ENCODE data around the gene LAMA2.

Gene LAMA2

DNA sequence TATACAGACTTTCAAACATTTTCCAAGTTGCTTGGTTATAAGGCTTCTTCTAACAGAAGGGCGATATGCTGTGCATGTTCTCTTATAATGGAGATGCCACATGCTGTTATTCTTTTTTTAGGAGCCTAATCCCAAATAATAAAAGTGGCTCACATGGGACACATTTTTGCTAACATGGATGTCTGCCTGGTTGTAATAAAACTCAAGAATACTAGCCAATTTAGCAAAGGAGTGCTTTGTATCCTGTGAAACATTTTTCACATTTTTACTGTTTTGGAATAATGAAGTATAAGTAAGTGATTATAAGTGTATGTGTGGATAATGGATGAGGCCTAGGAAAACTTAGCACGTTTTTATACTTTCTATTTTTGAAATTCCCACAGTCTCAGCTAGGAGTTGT lies 312.2 kb downstream of the LAMA2 start:
- TF ChIP-seq, protein P1, sequence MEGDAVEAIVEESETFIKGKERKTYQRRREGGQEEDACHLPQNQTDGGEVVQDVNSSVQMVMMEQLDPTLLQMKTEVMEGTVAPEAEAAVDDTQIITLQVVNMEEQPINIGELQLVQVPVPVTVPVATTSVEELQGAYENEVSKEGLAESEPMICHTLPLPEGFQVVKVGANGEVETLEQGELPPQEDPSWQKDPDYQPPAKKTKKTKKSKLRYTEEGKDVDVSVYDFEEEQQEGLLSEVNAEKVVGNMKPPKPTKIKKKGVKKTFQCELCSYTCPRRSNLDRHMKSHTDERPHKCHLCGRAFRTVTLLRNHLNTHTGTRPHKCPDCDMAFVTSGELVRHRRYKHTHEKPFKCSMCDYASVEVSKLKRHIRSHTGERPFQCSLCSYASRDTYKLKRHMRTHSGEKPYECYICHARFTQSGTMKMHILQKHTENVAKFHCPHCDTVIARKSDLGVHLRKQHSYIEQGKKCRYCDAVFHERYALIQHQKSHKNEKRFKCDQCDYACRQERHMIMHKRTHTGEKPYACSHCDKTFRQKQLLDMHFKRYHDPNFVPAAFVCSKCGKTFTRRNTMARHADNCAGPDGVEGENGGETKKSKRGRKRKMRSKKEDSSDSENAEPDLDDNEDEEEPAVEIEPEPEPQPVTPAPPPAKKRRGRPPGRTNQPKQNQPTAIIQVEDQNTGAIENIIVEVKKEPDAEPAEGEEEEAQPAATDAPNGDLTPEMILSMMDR (IDR thresholded peaks at IDR 0.05): no peak

DNA sequence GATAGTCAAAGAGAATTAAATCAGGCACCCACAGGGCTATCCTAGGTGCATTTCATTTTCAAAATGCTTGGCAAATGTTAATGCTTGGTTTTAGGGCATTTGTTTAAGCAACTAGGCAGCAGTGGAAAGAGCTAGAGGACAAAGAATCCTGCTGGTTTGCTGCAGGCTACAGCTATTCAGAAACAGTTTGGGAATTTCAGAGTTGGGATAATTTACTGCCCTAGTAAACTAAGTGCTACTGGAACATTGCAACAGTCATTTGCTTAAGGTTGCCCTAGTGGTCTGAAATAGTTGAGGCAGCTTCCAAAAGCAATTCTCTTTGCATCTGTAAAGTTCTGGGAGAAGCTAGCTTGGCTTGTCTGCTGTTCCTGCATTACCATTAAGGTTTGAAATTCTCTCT lies 312.7 kb downstream of the LAMA2 start:
- TF ChIP-seq, protein P1 (IDR thresholded peaks at IDR 0.05): no peak
- Histone ChIP-seq H3K4me3 (ENCODE audit: low read depth in 1 of 2, low read length in 1 of 2) (no peak overlapping the region), H3K9me3 (no peaks in the 10 kb centered on the region), H3K27ac (no peak overlapping the region), H3K4me1 (ENCODE audit: control insufficient read depth in 1 of 2, insufficient read depth in 1 of 2, low read depth in 1 of 2, low read length in 1 of 2) (no peaks in the 10 kb centered on the region), H3K27me3 (no peaks in the 10 kb centered on the region), H3K36me3 (no peaks in the 10 kb centered on the region)

More for the DNA sequence above, 312.2 kb downstream of the LAMA2 start:
- no peak overlapping the region for H3K4me3 ChIP-seq (ENCODE audit: low read depth in 1 of 2, low read length in 1 of 2)
- no peaks in the 10 kb centered on the region for H3K36me3 ChIP-seq
- no peaks in the 10 kb centered on the region for H3K9me3 ChIP-seq
- H3K4me1 ChIP-seq (ENCODE audit: control insufficient read depth in 1 of 2, insufficient read depth in 1 of 2, low read depth in 1 of 2, low read length in 1 of 2): no peaks in the 10 kb centered on the region
- H3K27me3 ChIP-seq: no peaks in the 10 kb centered on the region
- no peak overlapping the region for H3K27ac ChIP-seq

DNA sequence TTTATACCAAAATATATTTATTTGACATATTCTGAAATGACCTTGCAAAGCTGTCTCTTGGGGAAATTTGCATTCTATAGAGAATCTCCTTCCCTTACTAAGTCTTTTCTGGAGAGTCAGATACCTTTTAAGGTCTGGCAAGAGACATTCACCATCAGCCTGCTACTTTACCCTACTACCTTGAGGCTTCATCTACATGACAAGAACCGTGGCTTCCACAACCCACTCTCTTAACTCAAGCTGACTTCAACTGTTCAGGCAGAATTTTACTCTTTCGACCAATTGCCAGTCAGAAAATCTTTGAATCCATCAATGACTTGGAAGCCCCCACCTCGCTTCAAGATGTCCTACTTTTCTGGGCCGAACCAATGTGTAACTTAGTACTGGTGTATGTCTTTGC lies 314.2 kb downstream of the LAMA2 start:
- H3K4me3 ChIP-seq (ENCODE audit: low read depth in 1 of 2, low read length in 1 of 2): no peak overlapping the region
- no peak overlapping the region for H3K27ac ChIP-seq
- H3K4me1 ChIP-seq (ENCODE audit: control insufficient read depth in 1 of 2, insufficient read depth in 1 of 2, low read depth in 1 of 2, low read length in 1 of 2): no peaks in the 10 kb centered on the region
- H3K27me3 ChIP-seq: no peaks in the 10 kb centered on the region
- TF ChIP-seq, protein P1 (IDR thresholded peaks at IDR 0.05): no peak
- H3K9me3 ChIP-seq: no peaks in the 10 kb centered on the region
- no peaks in the 10 kb centered on the region for H3K36me3 ChIP-seq

DNA sequence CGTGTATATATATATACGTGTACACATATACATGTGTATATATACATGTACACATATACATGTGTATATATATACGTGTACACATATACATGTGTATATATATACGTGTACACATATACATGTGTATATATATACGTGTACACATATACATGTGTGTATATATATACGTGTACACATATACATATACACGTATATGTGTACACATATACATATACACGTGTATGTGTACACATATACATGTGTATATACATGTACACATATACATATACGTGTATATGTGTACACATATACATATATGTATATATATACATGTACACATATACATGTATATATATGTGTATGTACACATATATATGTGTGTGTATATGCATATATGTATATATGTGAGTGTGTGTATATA lies 317.2 kb downstream of the LAMA2 start:
- Histone ChIP-seq H3K36me3 (no peaks in the 10 kb centered on the region), H3K27ac (no peak overlapping the region), H3K4me1 (ENCODE audit: control insufficient read depth in 1 of 2, insufficient read depth in 1 of 2, low read depth in 1 of 2, low read length in 1 of 2) (no peaks in the 10 kb centered on the region), H3K9me3 (no peaks in the 10 kb centered on the region), H3K27me3 (no peaks in the 10 kb centered on the region), H3K4me3 (ENCODE audit: low read depth in 1 of 2, low read length in 1 of 2) (no peak overlapping the region)
- TF ChIP-seq, protein P1 (IDR thresholded peaks at IDR 0.05): no peak

DNA sequence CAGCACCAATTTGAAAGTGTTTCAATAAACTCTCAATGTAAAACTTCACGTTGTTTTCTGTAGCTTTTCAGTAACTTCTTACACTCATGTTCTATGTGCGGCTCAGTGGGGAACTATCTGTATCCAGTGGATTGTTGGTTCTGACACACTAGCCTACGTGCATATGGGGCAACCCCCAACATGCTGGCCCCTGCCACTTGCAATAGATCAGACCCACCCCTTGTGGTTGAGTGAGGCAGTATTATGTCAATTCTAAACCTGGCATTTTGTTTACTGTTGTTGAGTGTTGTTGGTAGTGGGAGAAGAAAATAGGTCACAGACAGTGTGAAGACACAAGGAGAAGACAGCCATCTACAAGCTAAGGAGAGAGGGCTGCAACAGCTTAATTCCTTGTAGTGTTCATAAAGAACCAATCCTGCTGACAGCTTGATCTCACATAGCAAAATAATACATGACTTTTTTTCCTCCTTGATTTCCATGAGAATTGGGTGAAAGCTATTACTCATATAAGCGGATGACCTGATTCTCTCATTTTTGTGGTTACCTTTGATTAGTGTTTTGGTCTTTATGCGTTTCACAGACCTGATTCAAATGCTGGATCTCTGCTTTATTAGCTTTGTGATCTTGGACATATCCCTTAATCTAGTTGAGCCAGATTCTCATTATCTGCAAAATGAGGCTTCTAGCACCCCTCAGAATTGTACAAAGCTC lies 320.4 kb downstream of the LAMA2 start:
- Histone ChIP-seq H3K27me3 (no peaks in the 10 kb centered on the region), H3K4me3 (ENCODE audit: low read depth in 1 of 2, low read length in 1 of 2) (no peak overlapping the region), H3K27ac (no peak overlapping the region), H3K4me1 (ENCODE audit: control insufficient read depth in 1 of 2, insufficient read depth in 1 of 2, low read depth in 1 of 2, low read length in 1 of 2) (no peaks in the 10 kb centered on the region), H3K36me3 (no peaks in the 10 kb centered on the region), H3K9me3 (no peaks in the 10 kb centered on the region)
- TF ChIP-seq, protein P1 (IDR thresholded peaks at IDR 0.05): no peak

Measured in neutrophil (primary cell).